ENCODE data around the gene RNF41. TPM values are rescaled to one million over a fixed set of nuclear protein-coding genes. Genes with fewer than 3 reads are reported as not detected.

Gene RNF41
- polyA plus RNA-seq, 1 of the 3 experiments (the other 2 are of a cell fraction), result 127 TPM

GRCh38 chr12:56223571-56224101, 1.9 kb upstream of the RNF41 start:
- H3K27me3 ChIP-seq (ENCODE audit: insufficient read depth), result no peaks in the 10 kb centered on the region
- H3K9me2 ChIP-seq, result no peaks in the 10 kb centered on the region
- CTCF ChIA-PET, result interaction anchor here (0.6 to 4.1 kb wide), 11 partner anchors 11 to 486 kb away, joined by 3 to 47 read pairs (median 5); partner anchors contain the start of genes SMARCC2 and ZC3H10
- H2AFZ ChIP-seq (ENCODE audit: low read depth), result peak overlapping the region; percentile 90; the same call in 1 of the 2 replicates
- peaks cover 24% of the 10 kb centered on the region for H3F3A ChIP-seq (replicated peaks; ENCODE audit: insufficient read depth)
- WGBS (ENCODE audit: low lambda C conversion rate), result 42% methylated on average over 15 of the region's 15 CpGs
- H3K79me2 ChIP-seq (ENCODE audit: insufficient read depth), result peaks cover 26% of the 10 kb centered on the region
- no peak for TF ChIP-seq MAX (IDR thresholded peaks at IDR 0.05; ENCODE audit: low read depth)
- no peak for TF ChIP-seq REST (IDR thresholded peaks at IDR 0.05; ENCODE audit: low read depth, low read length)
- TF ChIP-seq FOXJ3 (CRISPR knock-in tag; IDR thresholded peaks at IDR 0.05), result no peak
- TF ChIP-seq YY1 (IDR thresholded peaks at IDR 0.05; ENCODE audit: low read depth), result no peak
- TF ChIP-seq RAD21 (IDR thresholded peaks at IDR 0.05; ENCODE audit: low read length), result no peak
- TF ChIP-seq FOXM1 (IDR thresholded peaks at IDR 0.05; ENCODE audit: low read depth), result no peak
- TF ChIP-seq CHD2 (IDR thresholded peaks at IDR 0.05; ENCODE audit: low read length, partially characterized antibody), result no peak
- TF ChIP-seq TAF1 (IDR thresholded peaks at IDR 0.05; ENCODE audit: borderline replicate concordance, low read depth, low read length), result no peak
- TF ChIP-seq ZBTB33 (IDR thresholded peaks at IDR 0.05; ENCODE audit: borderline replicate concordance, low read depth), result no peak
- no peak for TF ChIP-seq USF1 (IDR thresholded peaks at IDR 0.05; ENCODE audit: borderline replicate concordance, low read depth)
- TF ChIP-seq NRF1 (IDR thresholded peaks at IDR 0.05; ENCODE audit: low read depth, low read length), result no peak
- H3K4me2 ChIP-seq, result peak overlapping the region; percentile 46; the same call in 1 of the 2 replicates
- H4K20me1 ChIP-seq (ENCODE audit: insufficient read depth), result no peaks in the 10 kb centered on the region
- H3K9me3 ChIP-seq, result no peaks in the 10 kb centered on the region
- no peaks in the 10 kb centered on the region for H3K36me3 ChIP-seq (replicated peaks in 1 of 2; ENCODE audit: control insufficient read depth in 1 of 2, insufficient read depth in 2 of 2, low read length in 1 of 2)
- POLR2A ChIA-PET, result interaction anchor here (0.6 kb wide), 1 partner anchor 23 kb away, joined by 3 read pairs; no protein-coding TSS in a partner anchor
- DNase-seq, result no peak
- no peak overlapping the region for H3K9ac ChIP-seq
- H3K4me3 ChIP-seq (ENCODE audit: low read depth in 2 of 2, low read length in 1 of 2), result peak overlapping the region in 1 of 2 experiments; percentile 97; a peak in 3 of 4 replicates
- H3K4me1 ChIP-seq (ENCODE audit: control insufficient read depth in 1 of 2, insufficient read depth in 2 of 2, low read depth in 1 of 2, low read length in 1 of 2), result peaks cover 13 to 22% of the 10 kb centered on the region in 2 experiments; a peak in 2 of 4 replicates
- H3K27ac ChIP-seq (ENCODE audit: low read depth in 2 of 2, low read length in 1 of 2), result peak overlapping the region; percentile 56 to 64
